Activated CD4-positive, alpha-beta T cell treated with anti-CD3 and anti-CD28 coated beads, Interleukin-2, amount 10 ng/mL, durations not matched to agents 24 days and 14 days (primary cell): ENCODE measurements around the gene GAS2. TPM values are rescaled to one million over a fixed set of nuclear protein-coding genes. Genes with fewer than 3 reads are reported as not detected.

ENCODE experiments used
- DNase-seq: peaks from one replicate; pipeline ENCODE4 v3.0.0; 2022
- H3K27ac Mint-ChIP-seq: one replicate; pipeline ENCODE4 v1.8.0; 2022; ENCODE audit warnings: mild to moderate bottlenecking, mixed read lengths
- H3K27me3 Mint-ChIP-seq: one replicate; pipeline ENCODE4 v1.8.0; 2022; ENCODE audit warnings: mixed read lengths
- H3K36me3 Mint-ChIP-seq: one replicate; pipeline ENCODE4 v1.8.0; 2022; ENCODE audit warnings: low read depth, mild to moderate bottlenecking, mixed read lengths
- H3K4me1 Mint-ChIP-seq: one replicate; pipeline ENCODE4 v1.8.0; 2021; ENCODE audit warnings: mixed read lengths
- H3K4me3 Mint-ChIP-seq: one replicate; pipeline ENCODE4 v1.8.0; 2022; ENCODE audit warnings: mild to moderate bottlenecking, moderate library complexity, mixed read lengths
- H3K9me3 Mint-ChIP-seq: one replicate; pipeline ENCODE4 v1.8.0; 2021; ENCODE audit warnings: mixed read lengths
- intact Hi-C: fragments of 100-400 bp; cut with micrococcal nuclease; formaldehyde crosslinking; loops from one replicate; pipeline ENCODE4 v1.15.1; 2023
- total RNA-seq: library from RNA; stranded (reverse); gene quantifications from 2 replicates; pipeline ENCODE4 v1.2.3, GENCODE V29; 2022

The GAS2 gene
- total RNA-seq, 1 donor from 2014 or later, result 2.0 TPM

DNA sequence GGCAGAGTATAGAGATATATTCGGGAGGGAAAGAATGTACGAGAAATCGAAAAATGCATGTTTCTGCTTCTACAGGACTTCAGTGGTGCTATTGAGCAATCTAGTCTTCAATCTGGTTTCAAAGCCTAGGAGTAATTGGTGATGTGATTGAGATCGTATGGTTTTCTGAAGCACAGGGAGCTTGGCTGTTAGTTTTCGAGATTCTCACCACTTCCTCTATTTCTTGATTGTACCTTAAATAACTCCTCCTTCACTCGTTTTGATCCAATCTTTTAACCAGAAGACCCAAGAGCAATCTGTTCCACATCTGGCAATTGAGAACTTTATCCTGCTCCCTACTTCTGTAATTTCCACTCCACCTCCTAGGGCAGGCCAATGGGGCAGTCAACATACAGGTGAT is 193.3 kb downstream of the GAS2 start:
- H3K27me3 Mint-ChIP-seq, result no peaks in the 10 kb centered on the region
- H3K9me3 Mint-ChIP-seq, result no peaks in the 10 kb centered on the region
- no peaks in the 10 kb centered on the region for H3K36me3 Mint-ChIP-seq
- no peak for DNase-seq
- H3K4me3 Mint-ChIP-seq, result no peak overlapping the region
- no peak overlapping the region for H3K27ac Mint-ChIP-seq
- no peaks in the 10 kb centered on the region for H3K4me1 Mint-ChIP-seq
- intact Hi-C loops, result no loop called here

GRCh38 chr11:22860241-22860640 is 193.8 kb downstream of the GAS2 start, which contains the start of gene CCDC179:
Gene CCDC179, minus strand, starts transcription at chr11:22860474. Its CDS starts 53 bp downstream, at chr11:22860421.
- intact Hi-C loops, result no loop called here
- Mint-ChIP-seq H3K27ac (no peak within 1 kb of the TSS), H3K27me3 (no peaks in the 10 kb centered on the region), H3K4me1 (no peaks in the 10 kb centered on the region), H3K9me3 (no peaks in the 10 kb centered on the region), H3K4me3 (no peak within 1 kb of the TSS), H3K36me3 (no peaks in the 10 kb centered on the region)
- no peak for DNase-seq

Other genes starting within 250 kb of the GAS2 start
- 17.2 and 19.1 TPM in 2 replicates for gene FANCF, start 40.8 kb upstream of the GAS2 start, total RNA-seq
- 44.5 and 45.4 TPM in 2 replicates for gene SVIP, start 163.2 kb downstream of the GAS2 start, total RNA-seq
- not detected in 2 replicates for gene CCDC179, start 193.9 kb downstream of the GAS2 start, total RNA-seq